Gastrocnemius medialis (tissue), 4 donors: ENCODE measurements around the gene ALCAM.

Source experiments
- POLR2A ChIP-seq, 2 donors: fragments of 450-650 bp; IDR thresholded peaks; one replicate each; pipeline ENCODE4 v1.6.1; 2017; ENCODE audit warnings: antibody characterized with exemption in 2 of 2, mild to moderate bottlenecking in 2 of 2, moderate library complexity in 2 of 2
- TF ChIP-seq, protein P1 (sequence below), 5 experiments: fragments of 450-650 bp in 3 of 5; fragments of 200-600 bp in 2 of 5; sonication (generic) in 2 of 5; IDR thresholded peaks in 4 of 5; conservative IDR thresholded peaks in 1 of 5; 1 replicate in 4 of 5; 2 replicates in 1 of 5; pipeline ENCODE4 v1.5.1; 2016 to 2019; ENCODE audit warnings: antibody characterized with exemption in 5 of 5, mild to moderate bottlenecking in 3 of 5, moderate library complexity in 3 of 5

DNA sequence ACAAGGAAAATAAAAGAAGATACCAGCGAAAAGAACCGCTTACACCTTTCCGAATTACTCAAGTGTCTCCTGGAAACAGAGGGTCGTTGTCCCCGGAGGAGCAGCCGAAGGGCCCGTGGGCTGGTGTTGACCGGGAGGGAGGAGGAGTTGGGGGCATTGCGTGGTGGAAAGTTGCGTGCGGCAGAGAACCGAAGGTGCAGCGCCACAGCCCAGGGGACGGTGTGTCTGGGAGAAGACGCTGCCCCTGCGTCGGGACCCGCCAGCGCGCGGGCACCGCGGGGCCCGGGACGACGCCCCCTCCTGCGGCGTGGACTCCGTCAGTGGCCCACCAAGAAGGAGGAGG, 325 bp downstream of the ALCAM start:
- no peak for TF ChIP-seq POLR2A (IDR thresholded peaks at IDR 0.05)
- TF ChIP-seq, protein P1, sequence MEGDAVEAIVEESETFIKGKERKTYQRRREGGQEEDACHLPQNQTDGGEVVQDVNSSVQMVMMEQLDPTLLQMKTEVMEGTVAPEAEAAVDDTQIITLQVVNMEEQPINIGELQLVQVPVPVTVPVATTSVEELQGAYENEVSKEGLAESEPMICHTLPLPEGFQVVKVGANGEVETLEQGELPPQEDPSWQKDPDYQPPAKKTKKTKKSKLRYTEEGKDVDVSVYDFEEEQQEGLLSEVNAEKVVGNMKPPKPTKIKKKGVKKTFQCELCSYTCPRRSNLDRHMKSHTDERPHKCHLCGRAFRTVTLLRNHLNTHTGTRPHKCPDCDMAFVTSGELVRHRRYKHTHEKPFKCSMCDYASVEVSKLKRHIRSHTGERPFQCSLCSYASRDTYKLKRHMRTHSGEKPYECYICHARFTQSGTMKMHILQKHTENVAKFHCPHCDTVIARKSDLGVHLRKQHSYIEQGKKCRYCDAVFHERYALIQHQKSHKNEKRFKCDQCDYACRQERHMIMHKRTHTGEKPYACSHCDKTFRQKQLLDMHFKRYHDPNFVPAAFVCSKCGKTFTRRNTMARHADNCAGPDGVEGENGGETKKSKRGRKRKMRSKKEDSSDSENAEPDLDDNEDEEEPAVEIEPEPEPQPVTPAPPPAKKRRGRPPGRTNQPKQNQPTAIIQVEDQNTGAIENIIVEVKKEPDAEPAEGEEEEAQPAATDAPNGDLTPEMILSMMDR (IDR thresholded peaks at IDR 0.05 in 4 of 5, conservative IDR thresholded peaks at IDR 0.05 in 1 of 5), result no peak
